KOPT-K1 (cell line): ENCODE measurements around the gene ARHGAP42.

ENCODE experiments used
- H3K27ac ChIP-seq: fragments of 200-600 bp; sonication (generic); 2 replicates; pipeline ENCODE4 v1.5.1; 2016; ENCODE audit warnings: antibody characterized with exemption, mild to moderate bottlenecking, low read depth, low read length; ENCODE audit not compliant: poor library complexity, severe bottlenecking
- H3K36me3 ChIP-seq: fragments of 200-600 bp; sonication (generic); 2 replicates; pipeline ENCODE4 v1.5.1; 2017; ENCODE audit warnings: antibody characterized with exemption, mild to moderate bottlenecking, low read length, moderate library complexity; ENCODE audit not compliant: insufficient read depth
- H3K9me3 ChIP-seq: fragments of 200-600 bp; sonication (generic); 2 replicates; pipeline ENCODE4 v1.5.1; 2017; ENCODE audit warnings: antibody characterized with exemption, low read length, mild to moderate bottlenecking; ENCODE audit not compliant: insufficient read depth, poor library complexity, severe bottlenecking

ARHGAP42 gene

DNA sequence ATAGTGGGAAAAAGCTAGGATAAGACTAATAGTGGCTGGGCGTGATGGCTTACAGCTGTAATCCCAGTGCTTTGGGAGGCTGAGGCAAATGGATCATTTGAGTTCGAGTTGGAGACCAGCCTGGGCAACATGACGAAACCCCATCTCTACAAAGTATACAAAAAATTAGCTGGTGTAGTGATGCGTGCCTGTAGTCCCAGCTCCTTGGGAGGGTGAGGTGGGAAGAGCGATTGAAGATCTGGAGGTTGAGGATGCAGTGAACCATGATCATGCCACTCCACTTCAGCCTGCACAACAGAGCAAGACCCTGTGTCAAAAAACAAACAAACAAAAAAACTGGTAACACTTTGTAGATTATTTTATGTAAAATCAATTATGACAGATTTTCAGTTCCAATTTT lies 8.8 kb downstream of the ARHGAP42 start:
- Histone ChIP-seq H3K36me3 (no peaks in the 10 kb centered on the region), H3K9me3 (no peaks in the 10 kb centered on the region)

GRCh38 chr11:100703139-100703538 lies 16.1 kb downstream of the ARHGAP42 start:
- no peaks in the 10 kb centered on the region for H3K36me3 ChIP-seq
- H3K9me3 ChIP-seq, result no peaks in the 10 kb centered on the region
- no peak overlapping the region for H3K27ac ChIP-seq

More for the DNA sequence above, 8.8 kb downstream of the ARHGAP42 start:
- H3K27ac ChIP-seq, result no peak overlapping the region

DNA sequence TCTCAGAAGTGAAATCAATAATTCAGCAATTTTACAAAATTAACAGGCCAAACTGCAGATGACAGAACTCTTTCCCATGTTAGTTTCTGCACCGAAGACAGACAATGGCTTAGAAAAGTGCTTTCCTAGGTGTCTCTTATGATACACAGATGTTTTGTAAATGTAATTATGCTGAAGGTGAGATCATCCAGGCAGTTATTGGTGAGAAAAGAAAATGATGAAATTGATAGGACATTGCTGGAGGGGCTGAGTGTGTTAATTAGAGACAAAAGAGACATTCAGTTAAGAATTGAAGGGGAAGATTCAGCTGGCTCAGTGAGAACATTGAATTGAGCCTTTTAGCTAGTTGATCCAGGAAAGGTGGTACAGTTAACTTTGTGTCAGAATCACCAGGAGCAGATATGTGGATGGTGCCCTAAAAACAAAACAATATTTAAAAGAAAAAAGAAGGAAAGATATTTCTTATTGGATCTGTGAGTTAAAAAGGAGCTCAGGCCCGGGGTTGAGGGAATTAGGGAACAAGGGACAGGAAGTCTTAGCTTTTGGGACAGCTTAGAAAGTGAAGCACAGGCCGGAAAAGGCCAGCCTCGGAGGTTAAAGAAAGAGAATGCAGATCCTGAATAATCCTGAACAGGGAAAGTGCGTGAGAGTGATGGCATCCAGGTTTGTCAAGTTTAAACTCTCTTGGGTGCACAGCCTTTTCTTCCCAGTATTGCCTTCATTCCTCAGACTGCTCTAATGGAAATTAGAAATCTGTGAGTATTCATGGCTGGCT lies 16.9 kb downstream of the ARHGAP42 start:
- Histone ChIP-seq H3K27ac (no peak overlapping the region), H3K36me3 (no peaks in the 10 kb centered on the region), H3K9me3 (no peaks in the 10 kb centered on the region)

GRCh38 chr11:100705447-100705846 lies 18.4 kb downstream of the ARHGAP42 start:
- Histone ChIP-seq H3K27ac (no peak overlapping the region), H3K36me3 (no peaks in the 10 kb centered on the region), H3K9me3 (no peaks in the 10 kb centered on the region)

- H3K36me3 ChIP-seq, result no peaks in the 10 kb centered on the region
These were observed 19.1 kb downstream of the ARHGAP42 start for GRCh38 chr11:100706179-100706578.

GRCh38 chr11:100709233-100709957 lies 22.3 kb downstream of the ARHGAP42 start:
- Histone ChIP-seq H3K36me3 (no peaks in the 10 kb centered on the region), H3K27ac (no peak overlapping the region), H3K9me3 (no peaks in the 10 kb centered on the region)

More at GRCh38 chr11:100706179-100706578, 19.1 kb downstream of the ARHGAP42 start:
- no peak overlapping the region for H3K27ac ChIP-seq
- H3K9me3 ChIP-seq, result no peaks in the 10 kb centered on the region

- no peak overlapping the region for H3K27ac ChIP-seq
- H3K9me3 ChIP-seq, result no peaks in the 10 kb centered on the region
- no peaks in the 10 kb centered on the region for H3K36me3 ChIP-seq
These were observed 24.9 kb downstream of the ARHGAP42 start for GRCh38 chr11:100711984-100712383.

- Histone ChIP-seq H3K36me3 (no peaks in the 10 kb centered on the region), H3K9me3 (no peaks in the 10 kb centered on the region), H3K27ac (no peak overlapping the region)
These were observed 25.5 kb downstream of the ARHGAP42 start for GRCh38 chr11:100712583-100712982.

- H3K27ac ChIP-seq, result no peak overlapping the region
These were observed 28.2 kb downstream of the ARHGAP42 start for GRCh38 chr11:100715165-100715761.

GRCh38 chr11:100716838-100717237 lies 29.8 kb downstream of the ARHGAP42 start:
- Histone ChIP-seq H3K9me3 (no peaks in the 10 kb centered on the region), H3K36me3 (no peaks in the 10 kb centered on the region), H3K27ac (no peak overlapping the region)

More at GRCh38 chr11:100715165-100715761, 28.2 kb downstream of the ARHGAP42 start:
- H3K9me3 ChIP-seq, result no peaks in the 10 kb centered on the region
- H3K36me3 ChIP-seq, result no peaks in the 10 kb centered on the region

DNA sequence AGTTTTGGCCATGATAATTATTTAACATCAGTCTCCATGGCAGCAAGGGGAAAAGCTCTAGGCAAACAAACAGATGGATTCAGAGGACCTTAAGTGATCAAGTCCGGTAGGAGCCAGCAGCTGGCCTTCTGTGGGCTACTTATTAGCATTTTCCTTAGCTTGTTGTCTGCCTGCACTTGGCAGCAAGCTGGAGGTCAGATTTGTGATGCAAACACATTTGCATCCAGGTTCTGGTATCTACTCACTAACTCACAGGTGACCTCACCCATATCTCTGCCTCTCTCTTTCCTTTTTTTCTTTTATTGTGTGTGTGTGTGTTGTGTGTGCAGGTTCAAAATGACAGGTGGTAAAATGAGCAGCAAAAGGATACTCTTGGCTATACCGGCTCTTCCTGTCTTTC lies 32.3 kb downstream of the ARHGAP42 start:
- Histone ChIP-seq H3K9me3 (no peaks in the 10 kb centered on the region), H3K27ac (no peak overlapping the region), H3K36me3 (no peaks in the 10 kb centered on the region)

- no peaks in the 10 kb centered on the region for H3K36me3 ChIP-seq
- H3K9me3 ChIP-seq, result no peaks in the 10 kb centered on the region
- H3K27ac ChIP-seq, result no peak overlapping the region
These were observed 32.7 kb downstream of the ARHGAP42 start for GRCh38 chr11:100719809-100720221.

DNA sequence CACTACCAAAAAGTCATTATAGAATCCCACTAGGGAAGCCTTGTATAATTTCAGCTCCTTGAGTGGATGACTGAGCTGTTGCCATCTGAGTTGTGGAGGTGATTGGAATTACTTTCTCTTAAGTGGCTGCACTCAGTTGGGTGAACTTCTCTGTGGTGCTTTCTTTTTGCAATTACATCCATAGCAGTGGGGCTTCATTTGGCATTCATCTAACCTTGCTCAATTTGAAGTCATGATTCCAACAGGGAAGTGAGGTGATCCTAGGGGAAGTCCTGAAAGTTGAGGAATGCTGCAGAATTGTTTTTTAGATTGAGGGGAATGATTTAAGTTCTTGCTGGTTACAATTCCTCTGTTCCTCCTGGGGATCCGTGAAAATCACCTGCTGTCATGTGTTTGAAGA lies 39.6 kb downstream of the ARHGAP42 start:
- Histone ChIP-seq H3K36me3 (no peaks in the 10 kb centered on the region), H3K27ac (no peak overlapping the region), H3K9me3 (no peaks in the 10 kb centered on the region)

DNA sequence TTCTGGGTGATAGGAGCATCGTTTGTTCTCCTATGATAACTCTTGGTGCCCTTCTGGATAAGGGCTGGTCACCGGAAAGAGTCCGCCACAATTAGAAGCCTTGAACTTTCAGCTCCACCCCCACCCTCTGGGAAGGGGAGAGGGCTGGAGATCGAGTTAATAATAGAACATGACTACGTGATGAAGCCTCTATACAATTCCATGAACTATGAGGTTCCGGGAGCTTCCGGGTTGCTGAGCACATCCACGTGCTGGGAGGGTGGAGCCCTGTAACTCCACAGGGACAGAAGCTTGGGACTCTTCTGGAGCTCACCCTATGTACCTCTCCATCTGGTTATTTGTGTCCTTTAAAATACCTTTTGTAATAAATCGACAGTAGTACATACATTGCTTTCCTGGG lies 40.3 kb downstream of the ARHGAP42 start:
- H3K27ac ChIP-seq, result no peak overlapping the region
- no peaks in the 10 kb centered on the region for H3K36me3 ChIP-seq
- H3K9me3 ChIP-seq, result no peaks in the 10 kb centered on the region

DNA sequence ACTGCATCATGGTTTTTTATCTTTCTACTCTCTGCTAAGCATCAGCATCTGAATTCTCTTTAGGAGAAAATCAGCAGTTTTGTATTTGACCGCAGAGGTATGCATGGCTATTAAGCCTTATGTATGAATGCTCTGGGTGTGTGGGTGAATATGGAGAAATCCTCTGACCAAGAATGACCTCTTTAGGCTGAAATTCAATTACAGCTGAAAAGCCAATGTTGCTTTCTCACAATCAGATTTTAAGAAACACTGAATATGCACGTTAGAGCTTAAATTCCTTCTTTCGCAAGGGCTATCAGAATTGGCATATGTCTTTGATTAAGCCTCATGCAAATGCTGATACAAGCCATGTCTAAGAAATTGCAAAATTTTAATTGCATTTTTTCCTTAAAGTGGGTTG lies 43.2 kb downstream of the ARHGAP42 start:
- H3K27ac ChIP-seq, result no peak overlapping the region
- H3K9me3 ChIP-seq, result no peaks in the 10 kb centered on the region
- H3K36me3 ChIP-seq, result no peaks in the 10 kb centered on the region
